H4 (cell line): ENCODE data around the gene AK8. TPM values are rescaled to one million over a fixed set of nuclear protein-coding genes. Genes with fewer than 3 reads are reported as not detected.

Experiments
- total RNA-seq: library from RNA; depleted of rRNA; stranded (reverse); fragments of >200 nt; shearing (Covaris generic); gene quantifications from 2 replicates; pipeline ENCODE4 v1.2.3, GENCODE V29; 2014; rRNA removed

Gene AK8
- total RNA-seq, 1 experiment from 2014 or later: 0.21 TPM

Other genes starting within 250 kb of the AK8 start
- gene DDX31, start 208.3 kb downstream of the AK8 start, total RNA-seq: 14.8 and 16.0 TPM in 2 replicates
- gene GTF3C4, start 207.8 kb downstream of the AK8 start, total RNA-seq: 11.4 and 12.4 TPM in 2 replicates
- 2.9 and 3.3 TPM in 2 replicates for gene SPACA9, start 614 bp upstream of the AK8 start, total RNA-seq
- 17.7 and 22.4 TPM in 2 replicates for gene TSC1, start 66.3 kb upstream of the AK8 start, total RNA-seq
- 0.10 TPM in 1 of 2 replicates, not detected in the other for gene GFI1B, start 100.4 kb upstream of the AK8 start, total RNA-seq
- 52.5 and 54.6 TPM in 2 replicates for gene GTF3C5, start 152.7 kb upstream of the AK8 start, total RNA-seq
- 0.06 and 0.14 TPM in 2 replicates for gene CEL, start 183.7 kb upstream of the AK8 start, total RNA-seq
- gene RALGDS, start 243.0 kb upstream of the AK8 start, total RNA-seq: 11.9 and 12.6 TPM in 2 replicates